ENCODE measurements around the gene ESRRA. TPM values are rescaled to one million over a fixed set of nuclear protein-coding genes. Genes with fewer than 3 reads are reported as not detected.

ESRRA gene
- polyA plus RNA-seq, 1 donor (not counting 4 experiments of a cell fraction or from before 2014, with no cell fraction given): 20.8 TPM

- Histone ChIP-seq H3K79me2 (ENCODE audit: control insufficient read depth, insufficient read depth, low read length) (no peaks in the 10 kb centered on the region), H3K27me3 (ENCODE audit: control insufficient read depth, extremely low read depth, insufficient read depth, low read length) (no peaks in the 10 kb centered on the region), H4K20me1 (ENCODE audit: control insufficient read depth, extremely low read depth, insufficient read depth, low read length) (no peaks in the 10 kb centered on the region), H3K27ac (ENCODE audit: control insufficient read depth, insufficient read depth, low read length) (peak overlapping the region; percentile 78), H2AFZ (ENCODE audit: control insufficient read depth, low read length) (no peak overlapping the region), H3K9me1 (ENCODE audit: control insufficient read depth, extremely low read depth, insufficient read depth, low read length) (no peaks in the 10 kb centered on the region), H3K4me2 (ENCODE audit: control insufficient read depth, extremely low read depth, insufficient read depth, low read depth, low read length) (peak overlapping the region; percentile 87), H3K9ac (ENCODE audit: control insufficient read depth, extremely low read depth, insufficient read depth, low read length) (peak overlapping the region; percentile 72), H3K4me3 (ENCODE audit: control insufficient read depth in 2 of 3, extremely low read depth in 1 of 3, insufficient read depth in 2 of 3, low read depth in 1 of 3, low read length in 3 of 3) (peak overlapping the region; percentile 35 to 76 (median 70)), H3K4me1 (ENCODE audit: control insufficient read depth, extremely low read depth, insufficient read depth, low read length) (peaks cover 55% of the 10 kb centered on the region), H3K36me3 (ENCODE audit: control insufficient read depth in 2 of 2, extremely low read depth in 1 of 2, insufficient read depth in 2 of 2, low read length in 2 of 2) (peaks cover 10 to 27% of the 10 kb centered on the region in 2 experiments), H3K9me3 (ENCODE audit: control insufficient read depth, low read depth, low read length) (no peaks in the 10 kb centered on the region)
- FAIRE-seq: no peak
- peak; percentile 97 for DNase-seq (ENCODE audit: low read depth, low spot score)
- dilution Hi-C loops (cut with MboI; ENCODE audit: extremely low pct_ligation_motif_present, low sequenced_read_pairs): no loop called here
- TF ChIP-seq CTCF (optimal IDR thresholded peaks at IDR 0.05 in 1 of 3, IDR thresholded peaks at IDR 0.05 in 1 of 3, conservative IDR thresholded peaks at IDR 0.05 in 1 of 3; ENCODE audit: extremely low read depth in 1 of 3, insufficient read depth in 2 of 3, low read length in 3 of 3) (no peak), EZH2 (IDR thresholded peaks at IDR 0.05; ENCODE audit: low read length) (no peak)
These were observed 35.6 kb upstream of the ESRRA start for GRCh38 chr11:64269540-64270220.

GRCh38 chr11:64275031-64275800 lies 30.1 kb upstream of the ESRRA start:
- no peak for TF ChIP-seq EZH2 (IDR thresholded peaks at IDR 0.05; ENCODE audit: low read length)
- no peak for TF ChIP-seq CTCF (optimal IDR thresholded peaks at IDR 0.05 in 1 of 3, IDR thresholded peaks at IDR 0.05 in 1 of 3, conservative IDR thresholded peaks at IDR 0.05 in 1 of 3; ENCODE audit: extremely low read depth in 1 of 3, insufficient read depth in 2 of 3, low read length in 3 of 3)
- Histone ChIP-seq H2AFZ (ENCODE audit: control insufficient read depth, low read length) (no peak overlapping the region), H3K4me1 (ENCODE audit: control insufficient read depth, extremely low read depth, insufficient read depth, low read length) (peaks cover 31% of the 10 kb centered on the region), H3K9me1 (ENCODE audit: control insufficient read depth, extremely low read depth, insufficient read depth, low read length) (no peaks in the 10 kb centered on the region), H3K9me3 (ENCODE audit: control insufficient read depth, low read depth, low read length) (no peaks in the 10 kb centered on the region), H3K4me2 (ENCODE audit: control insufficient read depth, extremely low read depth, insufficient read depth, low read depth, low read length) (no peak overlapping the region), H3K27ac (ENCODE audit: control insufficient read depth, insufficient read depth, low read length) (no peak overlapping the region), H4K20me1 (ENCODE audit: control insufficient read depth, extremely low read depth, insufficient read depth, low read length) (no peaks in the 10 kb centered on the region), H3K9ac (ENCODE audit: control insufficient read depth, extremely low read depth, insufficient read depth, low read length) (no peak overlapping the region), H3K4me3 (ENCODE audit: control insufficient read depth in 2 of 3, extremely low read depth in 1 of 3, insufficient read depth in 2 of 3, low read depth in 1 of 3, low read length in 3 of 3) (no peak overlapping the region), H3K36me3 (ENCODE audit: control insufficient read depth in 2 of 2, extremely low read depth in 1 of 2, insufficient read depth in 2 of 2, low read length in 2 of 2) (peaks cover 6 to 9% of the 10 kb centered on the region in 2 experiments), H3K79me2 (ENCODE audit: control insufficient read depth, insufficient read depth, low read length) (peaks cover 7% of the 10 kb centered on the region), H3K27me3 (ENCODE audit: control insufficient read depth, extremely low read depth, insufficient read depth, low read length) (no peaks in the 10 kb centered on the region)
- DNase-seq (ENCODE audit: low read depth, low spot score) (no peak), FAIRE-seq (no peak)
- dilution Hi-C loops (cut with MboI; ENCODE audit: extremely low pct_ligation_motif_present, low sequenced_read_pairs): no loop called here
